ENCODE measurements around the gene TMEM256.

Gene TMEM256

DNA sequence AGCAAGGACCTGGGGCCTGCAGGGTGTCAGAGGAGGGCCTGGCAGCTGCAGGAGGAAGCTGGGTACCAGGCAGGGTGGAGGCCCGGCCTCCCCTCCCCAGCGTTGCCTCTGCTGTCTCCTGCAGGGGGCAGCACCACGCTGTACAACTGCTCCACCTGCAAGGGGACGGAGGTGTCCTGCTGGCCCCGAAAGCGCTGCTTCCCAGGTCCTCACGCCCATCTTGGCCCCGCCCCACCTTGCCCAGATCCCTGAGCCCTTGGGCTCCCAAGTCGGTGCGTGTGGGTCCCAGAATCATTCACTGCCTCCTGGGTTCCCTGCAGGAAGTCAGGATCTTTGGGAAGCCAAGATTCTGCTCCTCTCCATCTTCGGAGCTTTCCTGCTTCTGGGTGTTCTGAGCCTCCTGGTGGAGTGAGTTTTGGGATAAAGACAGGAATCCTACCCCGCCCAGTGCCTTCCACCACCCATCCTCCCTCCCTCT lies 47.8 kb downstream of the TMEM256 start:
- TF ChIP-seq ISL1 (CRISPR knock-in tag; IDR thresholded peaks at IDR 0.05) = no peak
- TF ChIP-seq ESRRG (CRISPR knock-in tag; IDR thresholded peaks at IDR 0.05) = no peak
- TF ChIP-seq TOX (CRISPR knock-in tag; IDR thresholded peaks at IDR 0.05; ENCODE audit: borderline replicate concordance) = no peak
- TF ChIP-seq PPARA (CRISPR knock-in tag; IDR thresholded peaks at IDR 0.05; ENCODE audit: borderline replicate concordance) = no peak
- TF ChIP-seq, protein P1, sequence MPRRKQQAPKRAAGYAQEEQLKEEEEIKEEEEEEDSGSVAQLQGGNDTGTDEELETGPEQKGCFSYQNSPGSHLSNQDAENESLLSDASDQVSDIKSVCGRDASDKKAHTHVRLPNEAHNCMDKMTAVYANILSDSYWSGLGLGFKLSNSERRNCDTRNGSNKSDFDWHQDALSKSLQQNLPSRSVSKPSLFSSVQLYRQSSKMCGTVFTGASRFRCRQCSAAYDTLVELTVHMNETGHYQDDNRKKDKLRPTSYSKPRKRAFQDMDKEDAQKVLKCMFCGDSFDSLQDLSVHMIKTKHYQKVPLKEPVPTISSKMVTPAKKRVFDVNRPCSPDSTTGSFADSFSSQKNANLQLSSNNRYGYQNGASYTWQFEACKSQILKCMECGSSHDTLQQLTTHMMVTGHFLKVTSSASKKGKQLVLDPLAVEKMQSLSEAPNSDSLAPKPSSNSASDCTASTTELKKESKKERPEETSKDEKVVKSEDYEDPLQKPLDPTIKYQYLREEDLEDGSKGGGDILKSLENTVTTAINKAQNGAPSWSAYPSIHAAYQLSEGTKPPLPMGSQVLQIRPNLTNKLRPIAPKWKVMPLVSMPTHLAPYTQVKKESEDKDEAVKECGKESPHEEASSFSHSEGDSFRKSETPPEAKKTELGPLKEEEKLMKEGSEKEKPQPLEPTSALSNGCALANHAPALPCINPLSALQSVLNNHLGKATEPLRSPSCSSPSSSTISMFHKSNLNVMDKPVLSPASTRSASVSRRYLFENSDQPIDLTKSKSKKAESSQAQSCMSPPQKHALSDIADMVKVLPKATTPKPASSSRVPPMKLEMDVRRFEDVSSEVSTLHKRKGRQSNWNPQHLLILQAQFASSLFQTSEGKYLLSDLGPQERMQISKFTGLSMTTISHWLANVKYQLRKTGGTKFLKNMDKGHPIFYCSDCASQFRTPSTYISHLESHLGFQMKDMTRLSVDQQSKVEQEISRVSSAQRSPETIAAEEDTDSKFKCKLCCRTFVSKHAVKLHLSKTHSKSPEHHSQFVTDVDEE (CRISPR knock-in tag; IDR thresholded peaks at IDR 0.05) = no peak
- ATAC-seq = peak; percentile 60

DNA sequence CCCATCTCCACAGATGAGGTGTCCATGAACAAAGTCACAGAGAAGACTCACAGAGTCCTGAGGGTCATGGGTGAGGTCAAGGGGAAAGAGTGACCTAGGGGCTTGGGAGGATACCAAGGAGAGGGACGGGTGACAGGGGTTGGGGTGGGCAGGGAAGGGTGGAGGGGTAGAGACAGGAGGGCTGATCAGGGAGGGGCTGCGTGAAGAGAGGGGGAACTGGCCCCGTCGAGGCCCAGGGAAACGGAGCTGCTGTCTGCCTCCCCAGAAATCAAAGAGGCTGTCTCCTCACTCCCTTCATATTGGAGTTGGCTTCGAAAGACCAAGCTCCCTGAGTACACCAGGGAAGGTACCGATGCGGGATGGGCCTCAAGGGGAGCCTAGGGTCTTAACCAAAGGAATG lies 48.3 kb downstream of the TMEM256 start:
- no peak for ATAC-seq

DNA sequence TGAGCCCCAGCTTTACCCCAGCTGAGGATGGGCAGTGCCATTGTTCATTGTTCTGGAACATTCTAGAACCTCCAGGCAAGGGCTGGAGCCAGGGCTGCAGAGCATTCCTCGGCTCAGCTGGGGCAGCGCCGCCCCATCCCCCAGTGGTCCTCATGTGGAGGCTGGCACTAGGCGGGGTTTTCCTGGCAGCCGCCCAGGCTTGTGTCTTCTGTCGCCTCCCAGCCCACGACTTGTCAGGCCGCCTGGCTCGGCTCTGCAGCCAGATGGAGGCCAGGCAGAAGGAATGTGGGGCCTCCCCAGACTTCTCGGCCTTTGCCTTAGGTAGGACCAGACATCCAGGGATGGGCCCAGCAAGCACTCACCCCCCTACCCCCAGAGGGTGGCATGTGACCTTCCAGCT lies 48.8 kb downstream of the TMEM256 start, which contains the start of gene TMEM95:
TMEM95 (plus strand) TSS at position 104 of the 400 bp plus-strand sequence; CDS start at position 153, 49 bp downstream.
- ATAC-seq = no peak
- TF ChIP-seq PPARA (CRISPR knock-in tag; IDR thresholded peaks at IDR 0.05; ENCODE audit: borderline replicate concordance) (no peak), CSDC2 (CRISPR knock-in tag; IDR thresholded peaks at IDR 0.05) (no peak), TOX (CRISPR knock-in tag; IDR thresholded peaks at IDR 0.05; ENCODE audit: borderline replicate concordance) (no peak), RARB (CRISPR knock-in tag; IDR thresholded peaks at IDR 0.05) (no peak), ZFP3 (CRISPR knock-in tag; IDR thresholded peaks at IDR 0.05) (no peak), ISL1 (CRISPR knock-in tag; IDR thresholded peaks at IDR 0.05) (no peak), ZNF70 (CRISPR knock-in tag; IDR thresholded peaks at IDR 0.05) (no peak)
- TF ChIP-seq, protein P2, sequence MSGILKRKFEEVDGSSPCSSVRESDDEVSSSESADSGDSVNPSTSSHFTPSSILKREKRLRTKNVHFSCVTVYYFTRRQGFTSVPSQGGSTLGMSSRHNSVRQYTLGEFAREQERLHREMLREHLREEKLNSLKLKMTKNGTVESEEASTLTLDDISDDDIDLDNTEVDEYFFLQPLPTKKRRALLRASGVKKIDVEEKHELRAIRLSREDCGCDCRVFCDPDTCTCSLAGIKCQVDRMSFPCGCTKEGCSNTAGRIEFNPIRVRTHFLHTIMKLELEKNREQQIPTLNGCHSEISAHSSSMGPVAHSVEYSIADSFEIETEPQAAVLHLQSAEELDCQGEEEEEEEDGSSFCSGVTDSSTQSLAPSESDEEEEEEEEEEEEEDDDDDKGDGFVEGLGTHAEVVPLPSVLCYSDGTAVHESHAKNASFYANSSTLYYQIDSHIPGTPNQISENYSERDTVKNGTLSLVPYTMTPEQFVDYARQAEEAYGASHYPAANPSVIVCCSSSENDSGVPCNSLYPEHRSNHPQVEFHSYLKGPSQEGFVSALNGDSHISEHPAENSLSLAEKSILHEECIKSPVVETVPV (CRISPR knock-in tag; IDR thresholded peaks at IDR 0.05) = no peak
- TF ChIP-seq, protein P1 (CRISPR knock-in tag; IDR thresholded peaks at IDR 0.05) = no peak

More for the DNA sequence above, 48.3 kb downstream of the TMEM256 start:
- TF ChIP-seq GLIS3 (CRISPR knock-in tag; IDR thresholded peaks at IDR 0.05) = no peak
- TF ChIP-seq ZNF8 (CRISPR knock-in tag; IDR thresholded peaks at IDR 0.05) = no peak
- no peak for TF ChIP-seq ZC3H10 (CRISPR knock-in tag; IDR thresholded peaks at IDR 0.05)
- TF ChIP-seq, protein P1 (CRISPR knock-in tag; IDR thresholded peaks at IDR 0.05) = no peak
- TF ChIP-seq PPARA (CRISPR knock-in tag; IDR thresholded peaks at IDR 0.05; ENCODE audit: borderline replicate concordance) = no peak

DNA sequence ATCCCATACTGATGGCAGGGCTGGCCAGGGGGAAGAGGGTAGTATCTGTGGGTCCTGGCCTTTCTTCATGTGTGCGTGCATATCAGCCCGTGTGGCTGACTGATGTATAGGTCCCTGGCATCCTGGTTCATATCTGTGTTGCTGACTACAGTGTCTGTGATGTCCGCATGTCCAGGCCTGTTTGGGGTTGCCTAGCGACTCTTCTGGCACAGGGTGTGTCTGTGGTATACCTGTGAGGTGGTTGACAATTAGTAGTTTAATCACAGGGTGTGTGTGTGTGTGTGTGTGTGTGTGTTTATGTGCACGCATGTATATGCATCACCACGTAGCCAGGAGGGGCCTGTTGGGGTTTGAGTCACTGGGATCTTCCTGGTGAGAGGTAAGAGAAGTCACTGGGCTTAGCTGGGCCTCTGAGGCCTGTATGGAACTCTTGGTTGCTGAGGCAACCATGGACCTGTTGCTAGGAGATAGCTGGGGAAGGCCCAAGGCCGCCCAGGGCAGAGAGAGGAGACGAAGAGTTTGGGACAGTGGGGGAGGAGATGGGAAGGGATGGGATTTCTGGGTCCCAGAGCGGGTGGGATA lies 49.5 kb downstream of the TMEM256 start:
- no peak for ATAC-seq
- no peak for TF ChIP-seq GLIS3 (CRISPR knock-in tag; IDR thresholded peaks at IDR 0.05)
- no peak for TF ChIP-seq ZFP30 (CRISPR knock-in tag; IDR thresholded peaks at IDR 0.05)
- TF ChIP-seq ZFP3 (CRISPR knock-in tag; IDR thresholded peaks at IDR 0.05) = no peak
- no peak for TF ChIP-seq RARB (CRISPR knock-in tag; IDR thresholded peaks at IDR 0.05)
- no peak for TF ChIP-seq CSDC2 (CRISPR knock-in tag; IDR thresholded peaks at IDR 0.05)
- TF ChIP-seq TCF4 (CRISPR knock-in tag; IDR thresholded peaks at IDR 0.05; ENCODE audit: borderline replicate concordance) = no peak
- TF ChIP-seq ZNF565 (CRISPR knock-in tag; conservative IDR thresholded peaks at IDR 0.05; ENCODE audit: low read depth) = no peak
- TF ChIP-seq ZNF70 (CRISPR knock-in tag; IDR thresholded peaks at IDR 0.05) = no peak
- no peak for TF ChIP-seq PPARA (CRISPR knock-in tag; IDR thresholded peaks at IDR 0.05; ENCODE audit: borderline replicate concordance)
- TF ChIP-seq, protein P3, sequence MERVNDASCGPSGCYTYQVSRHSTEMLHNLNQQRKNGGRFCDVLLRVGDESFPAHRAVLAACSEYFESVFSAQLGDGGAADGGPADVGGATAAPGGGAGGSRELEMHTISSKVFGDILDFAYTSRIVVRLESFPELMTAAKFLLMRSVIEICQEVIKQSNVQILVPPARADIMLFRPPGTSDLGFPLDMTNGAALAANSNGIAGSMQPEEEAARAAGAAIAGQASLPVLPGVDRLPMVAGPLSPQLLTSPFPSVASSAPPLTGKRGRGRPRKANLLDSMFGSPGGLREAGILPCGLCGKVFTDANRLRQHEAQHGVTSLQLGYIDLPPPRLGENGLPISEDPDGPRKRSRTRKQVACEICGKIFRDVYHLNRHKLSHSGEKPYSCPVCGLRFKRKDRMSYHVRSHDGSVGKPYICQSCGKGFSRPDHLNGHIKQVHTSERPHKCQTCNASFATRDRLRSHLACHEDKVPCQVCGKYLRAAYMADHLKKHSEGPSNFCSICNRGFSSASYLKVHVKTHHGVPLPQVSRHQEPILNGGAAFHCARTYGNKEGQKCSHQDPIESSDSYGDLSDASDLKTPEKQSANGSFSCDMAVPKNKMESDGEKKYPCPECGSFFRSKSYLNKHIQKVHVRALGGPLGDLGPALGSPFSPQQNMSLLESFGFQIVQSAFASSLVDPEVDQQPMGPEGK (CRISPR knock-in tag; IDR thresholded peaks at IDR 0.05; ENCODE audit: borderline replicate concordance) = no peak
- no peak for TF ChIP-seq OSR1 (CRISPR knock-in tag; IDR thresholded peaks at IDR 0.05)
- no peak for TF ChIP-seq ZNF8 (CRISPR knock-in tag; IDR thresholded peaks at IDR 0.05)
- TF ChIP-seq TOX (CRISPR knock-in tag; IDR thresholded peaks at IDR 0.05; ENCODE audit: borderline replicate concordance) = no peak
- TF ChIP-seq, protein P1 (CRISPR knock-in tag; IDR thresholded peaks at IDR 0.05) = no peak
